CD4-positive, CD25-positive, alpha-beta regulatory T cell (primary cell): ENCODE measurements around the gene CFTR. TPM values are rescaled to one million over a fixed set of nuclear protein-coding genes. Genes with fewer than 3 reads are reported as not detected.

Experiments used
- ATAC-seq, 2 donors: fragments of 150-1000 bp; cut with Tn5 transposase; one replicate each; pipeline ENCODE4 v1.10.0; 2021; ENCODE audit warnings: low read depth in 2 of 2, moderate number of reproducible peaks in 2 of 2, moderate library complexity in 1 of 2
- DNase-seq, 3 donors: peaks; one replicate each; pipeline versions ENCODE4 v3.0.0 to v3.0.0-alpha.2; 2012 to 2022; ENCODE audit warnings: mixed read lengths in 1 of 3
- H3K27ac ChIP-seq: one replicate; pipeline ENCODE4 v1.7.0; 2013; ENCODE audit warnings: mild to moderate bottlenecking, low read length; ENCODE audit not compliant: insufficient read depth, poor library complexity, severe bottlenecking
- H3K27me3 ChIP-seq: one replicate; pipeline ENCODE4 v1.7.0; 2013; ENCODE audit warnings: low read length; ENCODE audit not compliant: control insufficient read depth, insufficient read depth
- H3K36me3 ChIP-seq: one replicate; pipeline ENCODE4 v1.7.0; 2013; ENCODE audit warnings: mild to moderate bottlenecking, low read length, moderate library complexity; ENCODE audit not compliant: control insufficient read depth, insufficient read depth
- H3K4me1 ChIP-seq: 2 replicates; pipeline ENCODE4 v1.7.0; 2013; ENCODE audit warnings: mild to moderate bottlenecking, low read length; ENCODE audit not compliant: insufficient read depth, control insufficient read depth, poor library complexity, severe bottlenecking
- H3K4me3 ChIP-seq: one replicate; pipeline ENCODE4 v1.7.0; 2013; ENCODE audit warnings: low read depth, mild to moderate bottlenecking, low read length, moderate library complexity
- H3K9me3 ChIP-seq, 2 experiments: 1 replicate in 1 of 2; 2 replicates in 1 of 2; pipeline ENCODE4 v1.7.0; 2013; ENCODE audit warnings: low read length in 2 of 2, mild to moderate bottlenecking in 1 of 2, moderate library complexity in 1 of 2; ENCODE audit not compliant: control insufficient read depth in 2 of 2
- H3K27ac Mint-ChIP-seq, 3 donors: one replicate each; pipeline ENCODE4 v1.8.0; 2020 to 2022; ENCODE audit warnings: mild to moderate bottlenecking in 3 of 3, mixed read lengths in 3 of 3, moderate library complexity in 2 of 3
- H3K27me3 Mint-ChIP-seq: one replicate; pipeline ENCODE4 v1.8.0; 2022; ENCODE audit warnings: mild to moderate bottlenecking, mixed read lengths
- H3K36me3 Mint-ChIP-seq: one replicate; pipeline ENCODE4 v1.8.0; 2020; ENCODE audit warnings: mixed read lengths
- H3K4me1 Mint-ChIP-seq, 4 donors: one replicate each; pipeline ENCODE4 v1.8.0; 2020 to 2022; ENCODE audit warnings: mixed read lengths in 4 of 4, mild to moderate bottlenecking in 1 of 4
- H3K4me3 Mint-ChIP-seq, 4 donors: one replicate each; pipeline ENCODE4 v1.8.0; 2020 to 2022; ENCODE audit warnings: mild to moderate bottlenecking in 4 of 4, mixed read lengths in 4 of 4, moderate library complexity in 3 of 4
- H3K9me3 Mint-ChIP-seq, 7 donors: one replicate each; pipeline ENCODE4 v1.8.0; 2020 to 2022; ENCODE audit warnings: mixed read lengths in 7 of 7, mild to moderate bottlenecking in 3 of 7, moderate library complexity in 2 of 7
- polyA plus RNA-seq, 4 donors: library from polyadenylated mRNA; unstranded; fragments of 300-500 nt; fragmentation: Illumina TruSeq; gene quantifications; one replicate each; pipeline ENCODE4 v1.2.3, GENCODE V29; 2021
- total RNA-seq: library from RNA; stranded (reverse); gene quantifications from one replicate; pipeline ENCODE4 v1.2.3, GENCODE V29; 2022

CFTR gene
- total and polyA plus RNA-seq, 5 donors from 2014 or later = not detected

DNA sequence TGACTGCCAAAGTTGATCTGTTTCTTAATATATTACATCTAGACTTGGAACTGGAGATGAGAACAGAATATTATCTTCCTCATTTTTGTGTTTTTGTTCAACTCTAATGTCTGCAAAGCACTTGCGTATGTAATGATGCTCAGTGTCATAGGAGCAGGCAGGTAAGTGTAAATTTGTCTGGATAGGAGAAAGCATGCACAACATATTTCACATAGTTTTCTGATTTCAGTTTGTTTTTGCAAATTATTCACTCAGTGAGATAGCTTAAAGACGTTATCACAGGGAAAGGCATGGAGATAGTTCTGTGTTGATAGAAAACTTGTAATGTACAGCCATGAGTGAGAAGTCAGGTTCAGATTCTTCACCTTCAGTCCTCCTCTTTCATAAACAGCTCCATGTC is 84.8 kb downstream of the CFTR start:
- Histone ChIP-seq H3K4me3 (no peak overlapping the region), H3K36me3 (no peaks in the 10 kb centered on the region), H3K27ac (no peak overlapping the region), H3K27me3 (no peaks in the 10 kb centered on the region), H3K4me1 (no peaks in the 10 kb centered on the region), H3K9me3 (no peaks in the 10 kb centered on the region)
- H3K9me3 Mint-ChIP-seq = peaks cover 0 to 2% (median 0%) of the 10 kb centered on the region in 7 donors
- no peak overlapping the region for H3K27ac Mint-ChIP-seq
- DNase-seq (no peak), ATAC-seq (no peak)
- no peaks in the 10 kb centered on the region for H3K27me3 Mint-ChIP-seq
- no peak overlapping the region for H3K4me3 Mint-ChIP-seq
- no peaks in the 10 kb centered on the region for H3K4me1 Mint-ChIP-seq
- H3K36me3 Mint-ChIP-seq = no peaks in the 10 kb centered on the region

DNA sequence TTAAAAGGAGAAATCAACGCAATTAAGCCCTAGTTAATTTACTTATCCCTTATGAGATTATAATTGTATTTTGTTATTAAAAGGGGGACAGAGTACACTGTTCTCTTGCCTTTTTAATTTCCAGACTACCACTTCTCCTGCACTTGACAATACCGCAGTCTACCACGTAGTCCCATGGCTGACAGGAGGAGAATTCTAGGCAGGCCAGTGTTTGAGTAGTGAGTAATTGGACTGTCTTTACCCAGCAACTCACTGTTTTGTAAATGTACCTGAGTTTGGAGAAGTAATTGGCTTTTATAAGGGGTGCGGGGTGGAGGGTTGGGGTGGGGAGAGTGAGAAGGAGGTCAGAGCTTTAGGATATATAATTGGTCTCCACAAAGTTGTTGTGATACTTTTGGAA is 85.4 kb downstream of the CFTR start:
- H3K4me1 ChIP-seq = no peaks in the 10 kb centered on the region
- Mint-ChIP-seq H3K9me3 (peaks cover 0 to 2% (median 0%) of the 10 kb centered on the region in 7 donors), H3K27me3 (no peaks in the 10 kb centered on the region), H3K4me1 (no peaks in the 10 kb centered on the region), H3K4me3 (no peak overlapping the region), H3K27ac (no peak overlapping the region), H3K36me3 (no peaks in the 10 kb centered on the region)
- H3K9me3 ChIP-seq = no peaks in the 10 kb centered on the region
- no peak overlapping the region for H3K4me3 ChIP-seq
- no peak overlapping the region for H3K27ac ChIP-seq
- ATAC-seq = no peak
- H3K36me3 ChIP-seq = no peaks in the 10 kb centered on the region
- DNase-seq = no peak
- H3K27me3 ChIP-seq = no peaks in the 10 kb centered on the region

DNA sequence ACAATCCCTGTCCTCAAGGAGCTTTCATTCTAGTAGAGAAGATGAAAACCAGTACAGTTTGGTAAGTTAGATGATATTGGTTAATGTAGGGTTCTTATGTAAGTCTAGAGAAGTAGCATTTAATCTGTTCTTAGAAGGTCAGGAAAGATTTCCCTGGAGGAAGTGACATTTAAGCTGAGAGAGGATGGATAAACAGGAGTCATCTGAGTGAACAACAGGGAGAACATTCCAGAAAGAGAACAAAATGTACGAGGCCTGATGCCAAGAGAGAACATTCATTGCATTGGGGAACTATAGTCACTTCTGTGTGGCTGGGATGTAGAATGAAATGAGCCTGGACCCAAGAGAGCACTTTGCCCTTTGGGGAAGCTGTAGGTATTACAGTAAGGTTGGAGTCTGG is 88.0 kb downstream of the CFTR start:
- Mint-ChIP-seq H3K4me1 (no peaks in the 10 kb centered on the region), H3K36me3 (no peaks in the 10 kb centered on the region), H3K27ac (no peak overlapping the region), H3K4me3 (no peak overlapping the region), H3K9me3 (peaks cover 0 to 1% (median 0%) of the 10 kb centered on the region in 7 donors), H3K27me3 (no peaks in the 10 kb centered on the region)
- H3K27me3 ChIP-seq = no peaks in the 10 kb centered on the region
- no peak overlapping the region for H3K27ac ChIP-seq
- no peak overlapping the region for H3K4me3 ChIP-seq
- no peaks in the 10 kb centered on the region for H3K36me3 ChIP-seq
- DNase-seq = no peak
- H3K9me3 ChIP-seq = no peaks in the 10 kb centered on the region
- no peak for ATAC-seq
- H3K4me1 ChIP-seq = no peaks in the 10 kb centered on the region

DNA sequence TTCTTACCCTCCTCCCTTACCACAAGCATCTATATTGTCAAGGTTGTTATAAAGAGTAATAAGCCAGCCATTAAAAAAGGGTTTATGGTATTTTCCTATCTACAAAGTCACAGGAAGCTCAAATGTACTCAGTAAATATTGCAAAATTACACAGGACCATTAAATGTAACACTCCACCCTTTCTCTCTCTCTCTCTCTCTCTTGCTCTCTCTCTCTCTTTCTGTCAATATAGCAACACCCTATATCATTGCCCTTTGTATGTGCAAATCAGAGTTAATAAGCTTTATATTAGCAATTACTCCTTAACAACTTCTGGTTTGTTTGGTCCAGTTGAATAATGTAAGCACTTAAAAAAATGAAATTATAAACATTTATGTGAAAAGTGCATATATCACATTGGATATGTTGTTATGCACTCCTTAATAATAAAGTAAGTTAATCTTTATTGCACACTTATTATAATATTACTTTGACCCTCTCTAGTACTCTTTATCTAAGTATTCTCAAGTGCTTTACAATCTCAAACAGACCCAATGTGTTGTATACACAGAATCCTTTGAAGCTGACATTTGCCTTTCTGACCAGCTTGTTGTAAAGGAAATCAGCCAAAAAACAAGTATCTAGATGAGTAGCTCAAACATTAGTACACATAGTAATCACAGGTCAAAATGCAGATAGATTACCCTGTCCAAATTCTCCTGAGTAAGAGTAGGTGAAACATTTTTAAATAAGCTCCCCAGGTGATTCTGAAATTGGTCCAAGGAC is 93.2 kb downstream of the CFTR start:
- no peak overlapping the region for H3K4me3 Mint-ChIP-seq
- Histone ChIP-seq H3K4me3 (no peak overlapping the region), H3K27me3 (no peaks in the 10 kb centered on the region), H3K4me1 (no peaks in the 10 kb centered on the region), H3K9me3 (no peaks in the 10 kb centered on the region), H3K36me3 (no peaks in the 10 kb centered on the region), H3K27ac (no peak overlapping the region)
- H3K36me3 Mint-ChIP-seq = no peaks in the 10 kb centered on the region
- no peak overlapping the region for H3K27ac Mint-ChIP-seq
- DNase-seq = no peak
- no peaks in the 10 kb centered on the region for H3K4me1 Mint-ChIP-seq
- peaks cover 0 to 2% (median 0%) of the 10 kb centered on the region in 7 donors for H3K9me3 Mint-ChIP-seq
- H3K27me3 Mint-ChIP-seq = no peaks in the 10 kb centered on the region
- no peak for ATAC-seq

DNA sequence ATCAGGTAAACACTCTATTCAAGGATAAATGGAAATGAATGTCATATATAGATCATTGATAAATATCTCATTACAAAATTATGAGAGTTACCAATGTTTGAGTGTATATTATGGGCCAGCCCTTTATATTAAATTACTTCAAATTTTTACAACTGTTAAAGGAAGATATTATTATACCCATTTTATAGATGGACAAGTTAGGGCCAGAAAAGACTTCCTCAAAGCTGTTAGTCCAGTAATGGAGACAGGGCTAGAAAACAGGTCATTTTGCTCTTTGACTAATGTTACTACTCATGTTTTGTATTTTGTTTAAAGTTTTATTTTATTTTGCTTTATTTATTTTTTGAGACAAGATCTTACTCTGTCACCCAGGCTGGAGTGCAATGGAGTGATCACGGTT is 101.6 kb downstream of the CFTR start:
- Mint-ChIP-seq H3K36me3 (no peaks in the 10 kb centered on the region), H3K27ac (no peak overlapping the region), H3K4me3 (no peak overlapping the region), H3K27me3 (peaks cover 4% of the 10 kb centered on the region), H3K4me1 (no peaks in the 10 kb centered on the region), H3K9me3 (peaks cover 0 to 6% (median 2%) of the 10 kb centered on the region in 7 donors)
- Histone ChIP-seq H3K4me3 (no peak overlapping the region), H3K27me3 (no peaks in the 10 kb centered on the region), H3K9me3 (no peaks in the 10 kb centered on the region), H3K4me1 (no peaks in the 10 kb centered on the region), H3K27ac (no peak overlapping the region), H3K36me3 (no peaks in the 10 kb centered on the region)
- DNase-seq = no peak
- ATAC-seq = no peak

DNA sequence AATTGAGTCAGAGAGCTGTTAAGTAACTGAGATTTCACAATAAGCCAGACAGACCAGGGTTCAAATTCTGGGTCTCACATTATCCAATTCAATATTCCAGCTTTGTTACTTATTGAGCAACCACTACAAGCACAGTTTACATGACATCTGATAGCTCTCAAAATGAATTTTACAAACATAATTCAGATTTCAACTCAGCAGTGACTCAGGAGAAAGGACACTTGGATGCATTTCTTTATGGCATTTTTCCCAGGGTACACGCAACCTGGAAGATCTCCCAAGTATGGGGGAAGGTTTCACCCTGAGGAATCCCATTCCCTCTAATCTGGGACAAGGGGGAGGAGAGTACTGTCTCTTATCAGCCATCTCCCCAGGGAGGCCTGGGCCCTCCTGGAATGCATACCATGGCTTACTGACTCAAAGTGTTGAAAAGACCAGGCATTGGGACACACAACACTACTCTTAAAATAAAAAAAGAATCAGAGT is 102.4 kb downstream of the CFTR start:
- Histone ChIP-seq H3K27ac (no peak overlapping the region), H3K27me3 (no peaks in the 10 kb centered on the region), H3K4me1 (no peaks in the 10 kb centered on the region), H3K36me3 (no peaks in the 10 kb centered on the region), H3K9me3 (no peaks in the 10 kb centered on the region), H3K4me3 (no peak overlapping the region)
- ATAC-seq (no peak), DNase-seq (no peak)
- Mint-ChIP-seq H3K4me1 (no peaks in the 10 kb centered on the region), H3K9me3 (peaks cover 0 to 6% (median 2%) of the 10 kb centered on the region in 7 donors), H3K4me3 (no peak overlapping the region), H3K36me3 (no peaks in the 10 kb centered on the region), H3K27ac (no peak overlapping the region), H3K27me3 (peaks cover 4% of the 10 kb centered on the region)

DNA sequence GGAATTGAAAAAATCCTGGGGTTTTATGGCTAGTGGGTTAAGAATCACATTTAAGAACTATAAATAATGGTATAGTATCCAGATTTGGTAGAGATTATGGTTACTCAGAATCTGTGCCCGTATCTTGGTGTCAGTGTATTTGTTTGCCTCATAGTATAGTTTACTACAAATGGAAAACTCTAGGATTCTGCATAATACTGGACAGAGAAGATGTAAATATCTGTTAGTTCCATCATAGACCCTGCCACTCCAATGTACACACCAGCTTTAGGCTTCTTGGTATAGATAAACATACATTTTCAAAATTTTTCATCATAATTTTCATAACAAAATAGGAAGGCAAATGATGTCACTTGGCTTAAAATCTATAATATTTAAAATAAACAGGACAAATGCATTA is 108.1 kb downstream of the CFTR start:
- Histone ChIP-seq H3K27me3 (no peaks in the 10 kb centered on the region), H3K36me3 (no peaks in the 10 kb centered on the region), H3K27ac (no peak overlapping the region), H3K4me1 (no peaks in the 10 kb centered on the region), H3K9me3 (no peaks in the 10 kb centered on the region), H3K4me3 (no peak overlapping the region)
- Mint-ChIP-seq H3K4me1 (no peaks in the 10 kb centered on the region), H3K27me3 (peaks cover 4% of the 10 kb centered on the region), H3K4me3 (no peak overlapping the region), H3K9me3 (peaks cover 0 to 6% (median 1%) of the 10 kb centered on the region in 7 donors), H3K27ac (no peak overlapping the region), H3K36me3 (no peaks in the 10 kb centered on the region)
- no peak for ATAC-seq
- no peak for DNase-seq

DNA sequence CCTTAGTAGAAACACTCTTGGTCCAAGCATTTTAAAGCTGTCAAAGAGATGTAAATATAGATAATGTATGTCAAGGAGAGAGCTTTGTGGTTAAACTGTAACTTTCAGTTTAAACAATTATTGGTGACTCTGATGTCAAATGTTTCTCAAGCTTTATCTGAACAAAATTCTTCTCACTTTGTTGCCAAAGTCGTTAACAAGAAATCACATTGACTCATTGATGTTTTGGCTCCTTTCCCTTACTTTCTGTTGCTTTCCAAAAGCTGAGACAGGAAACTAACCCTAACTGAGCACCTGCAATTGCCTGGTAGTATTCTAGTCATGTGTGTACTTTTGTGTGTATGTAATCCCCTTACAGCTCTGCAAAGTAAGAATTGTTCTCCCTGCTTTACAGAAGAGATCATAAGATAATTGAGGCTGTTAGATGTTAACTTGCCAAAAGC is 108.5 kb downstream of the CFTR start:
- Mint-ChIP-seq H3K27me3 (peaks cover 4% of the 10 kb centered on the region), H3K27ac (no peak overlapping the region), H3K36me3 (no peaks in the 10 kb centered on the region), H3K4me3 (no peak overlapping the region), H3K9me3 (peaks cover 0 to 5% (median 1%) of the 10 kb centered on the region in 7 donors), H3K4me1 (no peaks in the 10 kb centered on the region)
- Histone ChIP-seq H3K9me3 (no peaks in the 10 kb centered on the region), H3K4me3 (no peak overlapping the region), H3K27me3 (no peaks in the 10 kb centered on the region), H3K27ac (no peak overlapping the region), H3K4me1 (no peaks in the 10 kb centered on the region), H3K36me3 (no peaks in the 10 kb centered on the region)
- DNase-seq = no peak
- ATAC-seq = no peak
